Measurements from ENCODE around the gene ADH1B. TPM values are rescaled to one million over a fixed set of nuclear protein-coding genes. Genes with fewer than 3 reads are reported as not detected.
A peak's percentile ranks its signal among the peaks of the same experiment; 100 is the strongest.

The ADH1B gene
- total RNA-seq, 1 experiment from 2014 or later = not detected

DNA sequence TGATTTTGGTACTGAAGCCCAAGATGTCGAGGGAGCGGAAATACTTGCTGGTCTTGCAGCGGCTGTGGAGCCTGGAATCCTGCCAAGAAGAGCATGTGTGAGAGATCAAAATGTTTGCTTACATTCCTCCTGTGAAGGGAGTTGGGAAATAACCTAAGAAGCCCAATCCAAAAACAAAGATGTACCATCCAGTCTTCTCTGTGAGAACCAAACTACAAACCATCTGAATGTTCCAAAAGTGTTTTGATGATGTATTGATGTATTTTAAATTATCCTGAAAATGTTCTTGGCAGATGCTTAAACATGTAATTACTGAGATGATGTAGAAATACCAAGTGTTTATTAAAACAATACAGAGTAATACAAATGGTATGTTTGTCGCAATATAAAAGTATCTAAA lies 20.3 kb downstream of the ADH1B start:
- H3K79me2 ChIP-seq (ENCODE audit: low read length) = no peaks in the 10 kb centered on the region
- TF ChIP-seq EZH2phosphoT487 (IDR thresholded peaks at IDR 0.05; ENCODE audit: borderline replicate concordance, low read length) = no peak
- no peak for TF ChIP-seq EZH2 (IDR thresholded peaks at IDR 0.05; ENCODE audit: low read length, unreplicated experiment)
- TF ChIP-seq CTCF (conservative IDR thresholded peaks at IDR 0.05; ENCODE audit: low read depth, low read length) = no peak
- no peaks in the 10 kb centered on the region for H3K9me2 ChIP-seq (replicated peaks; ENCODE audit: low read length)
- no peaks in the 10 kb centered on the region for H4K20me1 ChIP-seq (ENCODE audit: low read length)
- no peak overlapping the region for H3K27ac ChIP-seq (ENCODE audit: low read length)
- no peaks in the 10 kb centered on the region for H3K4me1 ChIP-seq (ENCODE audit: insufficient read depth, low read length)
- intact Hi-C loops (cut with micrococcal nuclease) = no loop called here
- CTCF ChIA-PET = no interaction called here
- H3K9ac ChIP-seq (ENCODE audit: low read length) = no peak overlapping the region
- no peaks in the 10 kb centered on the region for H3F3A ChIP-seq (ENCODE audit: low read length, unreplicated experiment)
- no peaks in the 10 kb centered on the region for H3K27me3 ChIP-seq (ENCODE audit: low read length)
- no TSS peak for BruUV-seq (replicated peaks)
- ATAC-seq (no peak), DNase-seq (peak; percentile 36)
- H3K9me3 ChIP-seq (ENCODE audit: low read length) = no peaks in the 10 kb centered on the region
- H2AFZ ChIP-seq (ENCODE audit: low read length) = no peak overlapping the region
- H3K36me3 ChIP-seq (ENCODE audit: low read depth, low read length) = no peaks in the 10 kb centered on the region
- POLR2A ChIA-PET (ENCODE audit: unreplicated experiment) = no interaction called here
- H3K4me2 ChIP-seq (ENCODE audit: low read length) = no peak overlapping the region
- H3K4me3 ChIP-seq (ENCODE audit: low read length) = no peak overlapping the region

- CTCF ChIA-PET = no interaction called here
- DNase-seq = no peak
- no peak for TF ChIP-seq CTCF (conservative IDR thresholded peaks at IDR 0.05; ENCODE audit: low read depth, low read length)
- no peak for TF ChIP-seq EZH2phosphoT487 (IDR thresholded peaks at IDR 0.05; ENCODE audit: borderline replicate concordance, low read length)
- TF ChIP-seq EZH2 (IDR thresholded peaks at IDR 0.05; ENCODE audit: low read length, unreplicated experiment) = no peak
Observed at GRCh38 chr4:99293357-99293756, 27.8 kb downstream of the ADH1B start.

DNA sequence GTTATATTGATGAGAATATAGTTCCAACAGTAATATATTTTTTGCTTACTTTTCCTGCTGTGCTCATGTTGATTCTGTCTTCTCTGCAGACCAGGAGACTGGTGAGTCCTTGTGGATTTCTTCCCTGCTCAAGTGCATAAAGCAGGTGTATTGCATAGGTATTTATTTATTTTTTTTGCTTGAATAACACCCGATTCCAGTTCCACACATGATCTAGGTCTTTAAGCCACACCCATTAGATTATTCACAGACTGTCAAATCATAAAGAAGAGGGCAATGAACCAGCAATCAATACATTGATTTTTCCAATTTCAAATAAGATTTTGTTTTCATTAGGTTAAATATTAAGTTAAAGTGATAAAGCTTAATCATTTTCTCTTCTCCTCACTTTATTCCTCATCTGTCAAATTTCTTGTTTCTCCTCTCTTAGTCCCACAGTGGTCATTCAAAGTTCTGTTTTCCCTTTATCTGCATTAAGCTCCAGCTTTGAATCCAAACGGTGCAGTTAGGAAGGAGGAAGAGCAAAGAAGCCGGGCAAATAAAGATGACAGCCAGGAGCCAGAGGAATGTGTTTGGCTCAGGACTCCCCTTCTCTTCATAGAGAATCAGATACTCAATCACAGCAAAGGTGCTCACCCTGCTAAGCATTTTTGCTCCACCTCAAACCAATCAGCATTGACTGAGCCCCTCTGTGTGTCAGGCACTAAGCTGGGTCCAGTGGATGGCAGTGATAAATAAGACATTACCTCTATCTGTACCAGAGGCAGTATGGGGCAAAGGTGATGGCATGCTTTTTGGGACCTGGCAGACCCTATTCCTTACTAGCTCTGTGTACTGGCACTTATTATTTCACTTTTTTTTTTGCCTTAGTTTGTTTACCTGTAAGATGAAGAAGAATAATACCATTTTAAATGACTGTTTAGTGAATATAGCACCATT lies 30.1 kb downstream of the ADH1B start, which contains the start of gene ADH1A:
Gene ADH1A (minus strand): TSS at position 138 of the 939 bp plus-strand sequence. CDS start 71 bp downstream, at position 67.
- H2AFZ ChIP-seq (ENCODE audit: low read length) = no peak within 1 kb of the TSS
- ChIA-PET POLR2A (ENCODE audit: unreplicated experiment) (no interaction called here), CTCF (no interaction called here)
- H3F3A ChIP-seq (ENCODE audit: low read length, unreplicated experiment) = no peaks in the 10 kb centered on the region
- no peaks in the 10 kb centered on the region for H3K9me3 ChIP-seq (ENCODE audit: low read length)
- DNase-seq (no peak), ATAC-seq (no peak)
- H3K27me3 ChIP-seq (ENCODE audit: low read length) = no peaks in the 10 kb centered on the region
- H3K36me3 ChIP-seq (ENCODE audit: low read depth, low read length) = no peaks in the 10 kb centered on the region
- H3K4me3 ChIP-seq (ENCODE audit: low read length) = no peak within 1 kb of the TSS
- intact Hi-C loops (cut with micrococcal nuclease) = no loop called here
- H4K20me1 ChIP-seq (ENCODE audit: low read length) = no peaks in the 10 kb centered on the region
- H3K27ac ChIP-seq (ENCODE audit: low read length) = no peak within 1 kb of the TSS
- BruUV-seq (replicated peaks) = no TSS peak
- H3K79me2 ChIP-seq (ENCODE audit: low read length) = no peaks in the 10 kb centered on the region
- H3K4me2 ChIP-seq (ENCODE audit: low read length) = no peak within 1 kb of the TSS
- TF ChIP-seq CTCF (conservative IDR thresholded peaks at IDR 0.05; ENCODE audit: low read depth, low read length) (no peak), EZH2 (IDR thresholded peaks at IDR 0.05; ENCODE audit: low read length, unreplicated experiment) (no peak), EZH2phosphoT487 (IDR thresholded peaks at IDR 0.05; ENCODE audit: borderline replicate concordance, low read length) (no peak)
- H3K4me1 ChIP-seq (ENCODE audit: insufficient read depth, low read length) = no peaks in the 10 kb centered on the region
- no peak within 1 kb of the TSS for H3K9ac ChIP-seq (ENCODE audit: low read length)
- H3K9me2 ChIP-seq (replicated peaks; ENCODE audit: low read length) = no peaks in the 10 kb centered on the region

More at GRCh38 chr4:99293357-99293756, 27.8 kb downstream of the ADH1B start:
- no peak overlapping the region for H3K4me3 ChIP-seq (ENCODE audit: low read length)
- no peaks in the 10 kb centered on the region for H3F3A ChIP-seq (ENCODE audit: low read length, unreplicated experiment)
- no peaks in the 10 kb centered on the region for H3K4me1 ChIP-seq (ENCODE audit: insufficient read depth, low read length)
- no peak for ATAC-seq
- H2AFZ ChIP-seq (ENCODE audit: low read length) = no peak overlapping the region
- BruUV-seq (replicated peaks) = no TSS peak
- no peaks in the 10 kb centered on the region for H3K36me3 ChIP-seq (ENCODE audit: low read depth, low read length)
- no peak overlapping the region for H3K4me2 ChIP-seq (ENCODE audit: low read length)
- intact Hi-C loops (cut with micrococcal nuclease) = no loop called here
- no peak overlapping the region for H3K27ac ChIP-seq (ENCODE audit: low read length)
- H3K79me2 ChIP-seq (ENCODE audit: low read length) = no peaks in the 10 kb centered on the region
- no peaks in the 10 kb centered on the region for H3K9me3 ChIP-seq (ENCODE audit: low read length)
- no peaks in the 10 kb centered on the region for H4K20me1 ChIP-seq (ENCODE audit: low read length)
- POLR2A ChIA-PET (ENCODE audit: unreplicated experiment) = no interaction called here
- no peaks in the 10 kb centered on the region for H3K9me2 ChIP-seq (replicated peaks; ENCODE audit: low read length)
- H3K9ac ChIP-seq (ENCODE audit: low read length) = no peak overlapping the region
- H3K27me3 ChIP-seq (ENCODE audit: low read length) = no peaks in the 10 kb centered on the region
